GM21390 (cell line): Measurements from ENCODE around the gene CACNA1C.
A peak's percentile ranks its signal among the peaks of the same experiment; 100 is the strongest.
"Not testable (repeated sequence)": the region's sequence is repeated elsewhere in the genome, so short reads cannot be mapped to it uniquely, and the experiment has no call there.

ENCODE experiments used
- ATAC-seq: cut with Tn5 transposase; IDR thresholded peaks from one replicate; pipeline ENCODE4 v1.9.1; 2021; ENCODE audit not compliant: unreplicated experiment

Gene CACNA1C

DNA sequence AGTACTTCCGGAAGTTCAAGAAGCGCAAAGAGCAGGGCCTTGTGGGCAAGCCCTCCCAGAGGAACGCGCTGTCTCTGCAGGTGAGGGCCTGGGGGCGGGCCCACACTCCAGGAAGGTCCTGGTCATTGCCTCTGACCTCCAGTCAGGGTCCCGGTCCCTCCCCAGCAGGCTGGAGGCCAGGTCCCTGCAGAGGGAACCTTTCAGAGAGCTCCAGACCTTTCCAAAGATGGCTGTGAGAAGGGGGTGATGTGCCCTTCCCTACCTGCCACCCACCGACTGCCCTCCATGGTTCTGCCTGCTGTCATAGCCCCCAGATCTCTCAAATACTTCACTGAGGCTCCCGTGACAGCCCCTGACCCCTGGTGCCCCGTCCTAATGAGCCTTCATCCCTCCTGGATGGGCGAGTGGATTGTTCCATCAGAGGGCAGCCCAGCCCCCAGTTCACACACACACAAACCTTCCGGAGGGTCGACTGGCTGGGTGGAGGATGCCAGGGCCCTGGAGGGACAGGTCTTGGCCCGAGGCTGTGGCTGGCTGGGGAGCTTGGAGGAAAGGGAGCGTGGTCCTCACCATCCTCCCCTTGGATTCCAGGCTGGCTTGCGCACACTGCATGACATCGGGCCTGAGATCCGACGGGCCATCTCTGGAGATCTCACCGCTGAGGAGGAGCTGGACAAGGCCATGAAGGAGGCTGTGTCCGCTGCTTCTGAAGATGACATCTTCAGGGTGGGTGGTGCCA is 624.5 kb downstream of the CACNA1C start:
- ATAC-seq, result no peak

DNA sequence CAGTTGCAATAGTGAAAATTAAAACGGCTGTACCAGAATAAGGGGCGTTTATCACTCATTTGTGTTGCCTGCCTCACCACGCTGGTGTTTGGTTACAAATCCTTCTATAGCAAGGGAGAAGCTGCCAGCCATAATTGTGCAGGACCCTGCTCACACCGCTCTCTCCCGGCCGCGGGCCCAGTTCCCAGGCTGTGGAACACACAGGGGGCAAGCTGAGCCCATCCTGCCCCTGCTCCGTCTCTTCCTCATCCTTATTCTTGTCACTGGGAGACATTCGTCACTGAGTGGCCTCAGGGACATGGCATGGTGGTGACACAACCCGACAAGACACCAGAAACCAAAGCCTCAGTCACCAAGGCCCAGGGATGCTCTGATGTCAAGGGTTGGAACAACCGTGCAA is 625.6 kb downstream of the CACNA1C start:
- no peak for ATAC-seq

DNA sequence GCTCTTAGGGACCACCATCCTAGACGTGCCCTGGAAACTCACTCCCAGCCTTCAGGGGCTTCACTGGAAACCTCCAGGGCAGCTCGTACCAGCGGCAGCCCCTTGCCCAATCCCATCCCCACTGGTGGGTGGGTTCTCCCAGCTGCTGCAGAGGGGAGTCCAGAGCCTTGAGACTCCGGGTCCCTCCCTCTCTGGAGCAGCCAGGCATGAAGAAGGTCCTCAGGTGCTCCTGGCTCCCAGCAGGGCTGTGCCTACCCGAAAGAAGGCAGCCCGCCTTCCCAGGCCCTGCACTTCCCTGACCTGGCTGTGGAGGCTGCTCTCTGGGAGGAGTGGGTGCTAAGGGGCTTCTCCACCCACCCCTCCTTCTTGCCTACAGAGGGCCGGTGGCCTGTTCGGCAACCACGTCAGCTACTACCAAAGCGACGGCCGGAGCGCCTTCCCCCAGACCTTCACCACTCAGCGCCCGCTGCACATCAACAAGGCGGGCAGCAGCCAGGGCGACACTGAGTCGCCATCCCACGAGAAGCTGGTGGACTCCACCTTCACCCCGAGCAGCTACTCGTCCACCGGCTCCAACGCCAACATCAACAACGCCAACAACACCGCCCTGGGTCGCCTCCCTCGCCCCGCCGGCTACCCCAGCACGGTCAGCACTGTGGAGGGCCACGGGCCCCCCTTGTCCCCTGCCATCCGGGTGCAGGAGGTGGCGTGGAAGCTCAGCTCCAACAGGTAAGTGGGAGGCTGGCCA is 626.5 kb downstream of the CACNA1C start:
- no peak for ATAC-seq

DNA sequence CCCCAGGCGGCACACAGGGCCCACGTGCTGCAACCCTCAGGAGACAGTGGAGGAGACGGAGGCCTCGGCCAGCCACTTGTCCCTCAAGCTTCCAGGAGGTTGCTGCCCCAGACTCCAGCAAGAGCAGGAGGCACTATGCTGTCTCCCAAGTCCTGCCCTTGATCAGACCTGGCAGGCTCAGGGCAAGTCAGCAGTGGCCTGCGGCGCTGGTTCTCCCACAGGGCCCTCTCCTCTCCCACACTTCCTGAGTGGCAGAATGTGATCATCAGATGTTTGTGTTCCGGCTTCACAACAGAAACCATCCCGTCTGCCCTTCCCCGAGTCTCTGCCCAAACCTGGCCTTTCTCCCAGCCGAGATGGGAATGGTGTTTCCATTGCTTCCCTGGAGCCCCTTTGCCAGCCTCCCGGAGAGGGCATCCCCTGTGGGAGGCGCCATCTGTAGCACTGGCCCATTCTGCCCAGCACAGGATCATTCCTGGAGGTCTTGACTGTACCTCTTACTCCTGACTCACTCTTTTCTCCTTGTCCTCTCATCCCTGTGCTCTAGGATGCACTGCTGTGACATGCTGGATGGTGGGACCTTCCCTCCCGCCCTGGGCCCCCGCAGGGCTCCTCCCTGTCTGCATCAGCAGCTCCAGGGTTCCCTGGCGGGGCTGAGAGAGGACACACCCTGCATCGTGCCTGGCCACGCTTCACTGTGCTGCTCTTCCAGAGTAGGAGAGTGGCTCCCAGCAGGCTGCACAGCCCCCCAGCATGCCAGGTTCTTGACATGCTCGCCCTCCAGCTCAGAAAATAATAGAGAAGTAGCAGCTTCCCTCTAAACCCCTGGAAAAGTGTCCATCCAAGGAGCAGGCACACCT is 627.3 kb downstream of the CACNA1C start:
- no peak for ATAC-seq

DNA sequence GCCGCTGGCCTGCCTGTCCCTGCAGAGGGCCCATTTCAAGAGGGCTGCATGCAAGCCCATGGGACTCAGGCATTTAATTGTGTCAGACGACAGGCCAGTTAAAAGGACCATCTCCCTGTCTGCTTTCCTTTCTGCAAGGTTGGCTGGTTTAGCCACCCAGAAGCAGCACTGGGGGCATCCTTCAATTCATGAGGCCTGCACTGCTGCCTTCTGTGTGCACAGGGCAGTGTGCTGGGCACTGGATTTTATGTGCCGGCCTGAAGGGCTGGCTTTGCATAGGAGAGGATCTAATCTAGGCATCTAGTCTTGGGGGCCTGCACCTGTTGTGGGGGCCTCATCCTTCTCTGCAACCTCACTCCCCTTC is 627.9 kb downstream of the CACNA1C start:
- ATAC-seq, result no peak

DNA sequence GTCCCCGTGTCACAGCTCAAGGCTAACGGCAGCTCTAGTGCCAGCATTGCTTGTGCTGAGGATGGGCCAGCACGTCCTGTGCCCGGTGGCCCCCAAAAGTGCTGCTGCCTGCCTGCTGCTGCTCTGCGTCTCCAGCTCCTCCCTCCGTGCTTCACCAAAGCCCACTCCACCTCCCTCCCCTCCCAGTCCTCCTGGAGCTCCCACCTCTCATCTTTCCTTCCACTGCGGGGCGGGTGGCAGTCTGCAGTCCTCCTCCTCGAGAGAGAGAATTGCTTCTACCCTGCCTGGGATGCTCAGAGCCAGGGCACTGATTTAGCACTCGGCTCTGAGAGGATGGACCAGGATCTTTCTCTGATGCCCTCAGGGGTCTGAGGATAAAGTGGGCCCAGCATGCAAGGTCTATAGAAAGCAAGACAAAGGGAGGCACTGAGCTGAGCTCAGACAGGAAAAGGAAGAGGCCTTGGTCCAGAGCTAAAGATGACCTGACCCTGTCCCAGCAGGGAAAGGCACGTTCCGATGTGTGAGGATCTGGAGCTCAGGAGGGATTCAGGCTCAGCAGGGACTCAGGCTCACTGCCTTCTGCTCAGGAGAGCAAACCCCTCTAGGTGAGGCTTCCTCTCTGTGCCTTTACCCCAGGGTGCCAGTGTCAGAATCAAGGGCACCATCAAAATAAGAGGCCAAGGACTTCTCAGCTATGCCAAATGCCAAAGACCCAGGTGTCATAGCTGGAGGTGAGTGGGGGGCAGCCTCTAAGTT is 628.8 kb downstream of the CACNA1C start:
- ATAC-seq, result no peak

DNA sequence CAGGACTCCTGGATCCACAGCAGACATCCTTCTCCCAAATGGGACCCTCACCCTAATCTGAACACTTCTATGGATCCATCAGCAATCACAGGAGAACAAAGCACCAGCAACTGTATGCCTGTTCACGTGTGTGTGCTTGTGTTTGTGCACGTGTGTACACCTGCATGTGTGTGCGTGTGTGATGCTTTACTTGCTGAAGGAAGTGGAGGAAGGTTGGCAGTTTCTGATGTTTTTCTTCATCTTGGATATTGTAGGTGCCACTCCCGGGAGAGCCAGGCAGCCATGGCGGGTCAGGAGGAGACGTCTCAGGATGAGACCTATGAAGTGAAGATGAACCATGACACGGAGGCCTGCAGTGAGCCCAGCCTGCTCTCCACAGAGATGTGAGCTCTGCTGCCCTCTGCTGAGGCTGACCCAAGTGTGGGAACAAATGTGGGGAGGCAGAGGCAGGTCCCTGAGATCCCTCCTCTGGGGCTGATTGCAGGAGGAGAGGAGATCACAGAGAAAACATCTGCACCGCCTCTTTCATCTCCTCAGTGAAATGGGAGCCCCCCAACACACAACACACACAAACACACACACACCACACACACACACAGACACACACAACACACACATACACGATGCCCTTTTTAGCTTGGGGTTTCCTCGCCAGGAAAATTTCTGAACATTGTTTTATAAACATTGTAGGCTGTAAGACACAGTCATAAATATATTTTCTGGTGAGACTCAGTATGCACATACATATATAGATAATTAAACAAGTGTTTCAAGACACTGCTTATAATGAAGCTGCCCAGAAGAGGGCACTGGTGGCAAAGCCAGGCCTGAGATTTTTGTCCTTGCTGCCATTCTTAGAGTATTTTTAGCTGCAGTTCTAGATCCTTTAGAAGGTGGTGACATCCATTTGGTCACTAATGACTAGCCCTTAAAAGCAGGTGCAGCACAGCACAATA is 629.8 kb downstream of the CACNA1C start:
- no peak for ATAC-seq

DNA sequence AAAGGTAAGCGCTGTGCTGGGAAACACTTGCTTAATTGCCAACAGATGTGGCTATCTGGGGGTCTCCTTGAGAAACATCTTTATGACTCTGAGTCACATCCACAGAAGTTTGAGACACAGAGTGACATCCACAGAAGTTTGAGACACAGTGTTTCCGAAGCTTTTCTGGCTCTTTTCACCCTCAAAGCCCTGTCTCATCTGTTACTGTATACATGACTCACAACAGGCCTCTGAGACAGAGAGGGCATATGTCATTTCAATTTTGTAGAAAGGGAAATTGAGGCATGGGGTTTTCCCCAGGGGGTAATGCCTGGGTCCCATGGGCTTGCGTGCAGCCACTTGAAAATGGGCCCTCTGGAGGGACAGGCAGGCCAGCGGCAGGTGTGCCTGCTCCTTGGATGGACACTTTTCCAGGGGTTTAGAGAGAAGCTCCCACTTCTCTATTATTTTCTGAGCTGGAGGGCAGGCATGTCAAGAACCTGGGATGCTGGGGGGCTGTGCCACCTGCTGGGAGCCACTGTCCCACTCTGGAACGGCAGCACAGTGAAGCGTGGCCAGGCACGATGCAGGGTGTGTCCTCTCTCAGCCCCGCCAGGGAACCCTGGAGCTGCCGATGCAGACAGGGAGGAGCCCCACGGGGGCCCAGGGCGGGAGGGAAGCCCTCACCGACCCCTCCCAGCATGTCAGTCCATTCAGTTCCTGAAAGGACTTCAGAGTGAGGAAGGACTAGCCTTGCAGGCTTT is 630.7 kb downstream of the CACNA1C start:
- ATAC-seq, result no peak

DNA sequence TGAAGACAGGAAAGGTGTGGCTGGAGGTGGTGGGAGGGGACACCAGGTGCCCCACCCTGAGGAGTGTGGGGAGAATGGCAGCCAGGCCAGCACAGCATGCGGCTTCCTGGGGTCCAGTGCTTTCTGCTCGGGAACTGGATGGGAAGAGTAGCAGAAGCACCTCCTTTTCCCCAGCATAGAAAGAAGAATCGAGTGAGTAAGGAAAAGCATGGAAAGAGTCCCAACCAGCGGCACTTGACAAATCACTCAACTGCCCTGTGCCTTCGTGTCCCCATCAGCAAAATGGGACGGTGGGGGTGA is 631.2 kb downstream of the CACNA1C start:
- not testable (repeated sequence) for ATAC-seq

DNA sequence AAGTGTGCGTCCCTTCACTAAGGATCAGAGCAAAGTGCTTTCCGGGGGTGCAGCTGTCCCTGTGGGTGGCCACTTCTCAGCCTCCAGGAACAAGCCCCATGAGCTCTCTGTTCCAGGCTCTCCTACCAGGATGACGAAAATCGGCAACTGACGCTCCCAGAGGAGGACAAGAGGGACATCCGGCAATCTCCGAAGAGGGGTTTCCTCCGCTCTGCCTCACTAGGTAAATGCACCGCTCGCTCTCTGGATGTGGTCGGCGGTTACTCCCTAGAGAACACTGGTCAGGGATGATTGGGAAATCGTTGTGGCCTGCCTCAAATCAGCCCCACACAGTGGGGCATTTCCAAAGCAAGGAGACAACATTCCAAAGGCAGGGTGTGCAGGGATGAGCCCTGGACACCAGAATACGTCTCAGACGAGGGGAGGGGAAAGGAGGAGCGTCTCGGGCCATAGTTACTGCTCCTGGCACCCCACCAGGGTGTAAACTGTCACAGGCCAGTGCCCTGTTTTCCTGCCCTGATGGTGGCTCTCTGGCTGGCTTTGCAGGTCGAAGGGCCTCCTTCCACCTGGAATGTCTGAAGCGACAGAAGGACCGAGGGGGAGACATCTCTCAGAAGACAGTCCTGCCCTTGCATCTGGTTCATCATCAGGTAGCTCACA is 633.0 kb downstream of the CACNA1C start:
- not testable (repeated sequence) for ATAC-seq

DNA sequence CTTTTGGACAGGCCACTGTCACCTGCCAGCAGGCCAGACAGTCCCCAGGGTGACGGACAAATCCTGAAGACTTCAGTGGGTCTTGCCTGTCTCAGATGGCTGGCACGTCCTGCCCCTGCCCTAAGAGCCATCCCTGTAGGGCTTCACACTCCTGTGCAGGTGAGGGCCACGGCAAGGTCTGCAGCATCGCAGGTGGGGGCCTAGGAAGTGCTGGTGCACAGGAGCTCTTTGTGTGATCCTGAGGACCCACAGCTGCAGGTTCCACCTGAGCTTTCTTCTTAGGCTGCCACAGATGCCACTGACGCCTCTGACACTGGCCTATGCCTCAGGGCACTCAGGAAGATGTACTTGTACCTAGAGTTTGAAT is 633.5 kb downstream of the CACNA1C start:
- no peak for ATAC-seq

DNA sequence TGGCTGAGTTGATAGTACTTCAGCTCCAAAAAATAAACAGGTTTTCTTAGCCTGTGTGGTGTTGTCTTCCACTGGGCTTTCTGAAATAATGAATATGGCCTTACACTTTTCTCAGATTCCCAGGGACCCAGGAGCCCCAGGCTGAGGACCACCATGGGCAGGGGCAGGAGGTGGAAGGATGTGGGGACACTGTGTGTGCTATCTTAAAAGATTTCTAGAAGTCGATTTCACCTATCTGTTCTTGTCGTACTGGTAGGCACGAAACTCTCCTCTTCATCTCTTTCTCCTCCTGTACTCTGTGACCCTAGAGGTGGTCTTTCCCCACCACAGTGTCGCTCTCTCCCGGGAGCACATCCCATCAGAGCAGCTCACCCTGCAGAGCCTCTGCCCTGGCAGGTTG is 634.3 kb downstream of the CACNA1C start:
- ATAC-seq, result no peak

DNA sequence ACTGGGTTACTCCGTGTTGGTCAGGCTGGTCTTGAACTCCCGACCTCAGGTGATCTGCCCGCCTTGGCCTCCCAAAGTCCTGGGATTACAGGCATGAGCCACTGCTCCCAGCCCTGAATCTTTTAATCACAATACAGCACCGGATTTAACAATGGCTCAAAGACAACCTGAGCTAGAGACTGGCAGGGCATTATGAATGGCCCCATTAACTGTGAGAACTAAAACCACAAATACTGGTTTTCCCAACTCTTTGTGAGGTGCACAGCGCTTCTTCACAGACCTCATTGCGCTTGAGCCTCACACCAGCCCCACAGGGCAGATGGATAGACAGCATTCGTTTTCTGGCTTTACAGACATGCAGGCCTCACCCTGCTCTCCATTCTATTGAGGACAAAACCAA is 634.9 kb downstream of the CACNA1C start:
- ATAC-seq, result no peak

DNA sequence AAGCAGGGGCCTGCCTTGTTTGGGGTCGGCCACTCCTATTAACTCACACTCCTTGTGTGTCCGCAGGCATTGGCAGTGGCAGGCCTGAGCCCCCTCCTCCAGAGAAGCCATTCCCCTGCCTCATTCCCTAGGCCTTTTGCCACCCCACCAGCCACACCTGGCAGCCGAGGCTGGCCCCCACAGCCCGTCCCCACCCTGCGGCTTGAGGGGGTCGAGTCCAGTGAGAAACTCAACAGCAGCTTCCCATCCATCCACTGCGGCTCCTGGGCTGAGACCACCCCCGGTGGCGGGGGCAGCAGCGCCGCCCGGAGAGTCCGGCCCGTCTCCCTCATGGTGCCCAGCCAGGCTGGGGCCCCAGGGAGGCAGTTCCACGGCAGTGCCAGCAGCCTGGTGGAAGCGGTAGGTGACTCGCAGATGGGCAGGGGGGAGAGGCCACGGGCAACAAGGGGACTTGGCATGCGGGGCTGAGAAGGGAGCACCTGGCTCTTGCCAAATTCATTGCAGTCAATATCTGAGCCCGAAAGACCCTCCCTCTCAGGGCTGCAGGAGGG is 635.7 kb downstream of the CACNA1C start:
- no peak for ATAC-seq

DNA sequence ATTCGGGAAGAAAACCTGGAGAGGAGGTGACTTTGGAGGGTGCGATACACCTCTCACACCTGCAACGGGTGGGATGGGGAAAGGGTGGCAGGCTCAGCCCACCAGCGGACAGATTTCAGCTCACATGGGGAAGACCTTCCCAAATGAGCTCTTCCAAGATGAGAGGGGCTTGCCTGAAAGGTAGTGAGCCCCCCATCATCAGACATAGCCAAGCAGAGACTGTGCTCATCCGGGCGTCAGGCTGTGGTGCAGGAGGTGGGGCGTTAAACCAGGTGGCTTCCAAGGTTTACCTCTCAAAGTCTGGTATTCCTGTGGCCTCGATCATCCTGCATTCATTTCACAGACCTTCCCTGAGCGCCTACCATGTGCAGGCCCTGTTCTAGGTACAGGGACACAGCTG is 636.6 kb downstream of the CACNA1C start:
- no peak for ATAC-seq

DNA sequence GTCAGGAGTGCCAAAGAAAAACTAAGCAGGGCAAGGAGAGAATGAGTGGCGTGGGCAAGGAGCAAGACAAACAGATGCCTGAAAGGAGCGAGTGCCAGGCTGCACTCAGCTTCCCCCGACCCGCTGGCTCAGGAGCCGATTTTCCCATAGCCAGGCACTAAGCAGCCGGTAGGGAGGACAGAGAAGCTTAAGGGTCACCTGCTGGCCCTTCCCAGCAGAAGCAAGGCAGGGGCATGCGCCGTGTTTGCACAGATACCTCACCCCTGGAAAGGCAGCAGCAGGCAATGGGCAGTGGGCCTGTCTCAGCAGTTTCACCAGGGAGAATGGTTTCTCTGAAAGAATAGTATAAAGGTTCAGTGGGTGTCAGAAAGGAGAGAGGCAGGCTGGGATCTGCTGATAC is 637.1 kb downstream of the CACNA1C start:
- no peak for ATAC-seq

DNA sequence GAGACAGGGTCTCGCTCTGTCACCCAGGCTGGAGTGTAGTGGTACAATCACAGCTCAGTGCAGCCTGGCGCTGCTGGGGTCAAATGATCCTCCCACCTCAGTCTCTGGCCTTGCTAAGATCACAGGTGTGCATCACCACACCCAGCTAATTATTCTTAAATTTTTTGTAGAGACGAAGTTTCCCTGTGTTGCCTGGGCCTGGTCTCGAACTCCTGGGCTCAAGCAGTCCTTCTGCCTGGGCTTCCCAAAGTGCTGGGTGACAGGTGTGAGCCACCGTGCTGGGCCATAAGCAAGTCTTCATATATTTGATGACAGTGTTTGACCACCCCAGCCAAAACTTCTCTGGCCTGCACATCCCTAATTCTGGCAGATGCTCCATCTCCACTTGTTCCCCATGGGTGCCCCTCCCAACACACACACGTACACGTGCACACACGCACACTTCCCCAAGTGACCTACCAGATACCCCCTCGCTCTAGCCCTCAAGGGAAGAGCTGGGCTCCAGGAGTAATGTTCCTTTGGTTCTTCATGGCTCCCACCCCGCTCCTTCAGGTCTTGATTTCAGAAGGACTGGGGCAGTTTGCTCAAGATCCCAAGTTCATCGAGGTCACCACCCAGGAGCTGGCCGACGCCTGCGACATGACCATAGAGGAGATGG is 637.7 kb downstream of the CACNA1C start:
- no peak for ATAC-seq

DNA sequence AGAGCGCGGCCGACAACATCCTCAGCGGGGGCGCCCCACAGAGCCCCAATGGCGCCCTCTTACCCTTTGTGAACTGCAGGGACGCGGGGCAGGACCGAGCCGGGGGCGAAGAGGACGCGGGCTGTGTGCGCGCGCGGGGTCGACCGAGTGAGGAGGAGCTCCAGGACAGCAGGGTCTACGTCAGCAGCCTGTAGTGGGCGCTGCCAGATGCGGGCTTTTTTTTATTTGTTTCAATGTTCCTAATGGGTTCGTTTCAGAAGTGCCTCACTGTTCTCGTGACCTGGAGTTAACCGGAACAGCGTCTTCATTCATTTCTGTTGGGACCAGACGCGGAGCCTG is 638.2 kb downstream of the CACNA1C start:
- ATAC-seq, result peak; percentile 37
